IPS-11a (cell line): ENCODE measurements around the gene ZFAND3.

Experiments used
- H3K4me3 ChIP-seq: one replicate; pipeline ENCODE4 v1.5.1; 2013; ENCODE audit warnings: low read depth, low read length, control low read depth

Gene ZFAND3

DNA sequence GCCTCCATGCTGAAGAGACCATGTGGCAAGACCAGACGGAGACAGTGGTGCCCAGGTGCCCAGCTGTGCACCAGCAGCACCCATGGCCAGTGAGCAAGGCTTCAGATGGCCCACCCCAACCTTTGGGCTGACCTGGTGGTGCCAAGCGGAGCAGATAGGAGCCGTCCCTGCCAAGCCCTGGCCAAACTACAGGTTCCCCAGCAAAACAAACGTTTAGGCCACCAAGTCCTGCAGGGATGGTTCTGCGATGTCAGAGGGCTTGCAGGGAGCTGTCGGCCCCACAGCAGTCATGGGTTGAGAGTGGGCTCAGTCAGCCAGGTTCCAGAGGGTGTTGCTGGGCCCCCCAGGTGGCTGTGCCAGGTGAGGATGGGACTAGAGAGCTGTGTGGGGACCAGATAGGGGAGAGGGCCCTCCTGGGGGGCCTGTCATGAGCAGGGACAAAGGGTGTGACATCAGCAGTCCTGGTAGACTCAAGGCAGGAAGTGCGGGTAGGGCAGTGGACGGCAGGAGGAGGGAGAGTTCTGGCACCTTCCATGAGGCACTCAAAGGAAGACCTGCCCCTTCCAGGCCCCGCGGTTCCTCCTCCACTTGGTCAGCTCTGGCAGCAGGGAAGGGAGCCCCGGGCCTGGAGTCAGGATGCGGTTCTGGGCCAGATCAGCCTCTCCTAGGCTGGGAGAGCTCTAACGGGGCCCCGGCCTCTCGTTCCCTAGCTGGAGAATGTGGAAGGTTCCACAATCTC, 342.4 kb downstream of the ZFAND3 start:
- H3K4me3 ChIP-seq, result no peak overlapping the region

GRCh38 chr6:38162493-38163185, 343.1 kb downstream of the ZFAND3 start:
- no peak overlapping the region for H3K4me3 ChIP-seq

- H3K4me3 ChIP-seq, result no peak overlapping the region
These were observed 343.9 kb downstream of the ZFAND3 start for GRCh38 chr6:38163186-38164130.

- H3K4me3 ChIP-seq, result no peak overlapping the region
These were observed 344.6 kb downstream of the ZFAND3 start for GRCh38 chr6:38164131-38164481.

GRCh38 chr6:38164671-38165108, 345.2 kb downstream of the ZFAND3 start:
- no peak overlapping the region for H3K4me3 ChIP-seq

- H3K4me3 ChIP-seq, result no peak overlapping the region
These were observed 347.1 kb downstream of the ZFAND3 start for GRCh38 chr6:38166411-38167240.

DNA sequence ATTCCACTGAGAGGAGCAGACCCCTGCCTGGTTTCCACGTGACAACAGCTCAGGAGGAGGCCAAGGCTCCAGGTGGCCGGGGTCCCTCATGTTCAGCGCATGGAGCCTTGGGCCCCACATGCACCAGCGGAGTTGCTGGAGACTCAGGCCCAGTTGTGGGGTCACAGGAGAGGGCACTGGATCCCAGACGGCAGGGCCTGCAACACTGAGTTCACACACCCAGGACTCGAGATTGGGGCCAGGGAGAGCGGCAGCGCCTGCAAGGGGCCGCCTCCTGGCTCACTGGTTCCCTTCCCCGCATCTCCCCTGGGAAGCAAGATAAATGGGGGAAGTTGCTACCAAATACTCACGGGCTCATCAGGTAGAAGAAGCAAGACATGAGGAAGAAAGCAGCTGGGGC, 348.1 kb downstream of the ZFAND3 start:
- no peak overlapping the region for H3K4me3 ChIP-seq

- H3K4me3 ChIP-seq, result no peak overlapping the region
These were observed 348.6 kb downstream of the ZFAND3 start for GRCh38 chr6:38168126-38168525.

DNA sequence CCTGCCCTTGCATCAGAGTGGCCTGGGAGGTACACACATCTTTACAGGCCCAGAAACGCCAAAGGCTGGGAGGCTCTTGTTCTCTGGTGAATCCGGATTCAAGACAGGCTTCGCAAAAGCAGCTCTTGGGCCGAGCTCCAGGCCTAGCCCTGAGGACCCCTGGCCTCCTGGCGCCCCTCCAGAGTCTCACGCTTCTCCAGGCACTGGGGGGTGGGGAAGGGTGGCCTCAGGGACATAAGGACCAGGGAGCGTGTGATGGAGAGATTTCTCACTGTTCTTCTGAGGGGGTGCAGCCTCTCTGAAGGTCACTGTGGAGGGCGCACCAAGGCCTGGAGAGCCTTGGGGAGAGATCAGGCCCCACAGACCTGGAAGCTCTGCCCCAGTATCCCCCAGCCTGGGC, 349.2 kb downstream of the ZFAND3 start:
- H3K4me3 ChIP-seq, result no peak overlapping the region

DNA sequence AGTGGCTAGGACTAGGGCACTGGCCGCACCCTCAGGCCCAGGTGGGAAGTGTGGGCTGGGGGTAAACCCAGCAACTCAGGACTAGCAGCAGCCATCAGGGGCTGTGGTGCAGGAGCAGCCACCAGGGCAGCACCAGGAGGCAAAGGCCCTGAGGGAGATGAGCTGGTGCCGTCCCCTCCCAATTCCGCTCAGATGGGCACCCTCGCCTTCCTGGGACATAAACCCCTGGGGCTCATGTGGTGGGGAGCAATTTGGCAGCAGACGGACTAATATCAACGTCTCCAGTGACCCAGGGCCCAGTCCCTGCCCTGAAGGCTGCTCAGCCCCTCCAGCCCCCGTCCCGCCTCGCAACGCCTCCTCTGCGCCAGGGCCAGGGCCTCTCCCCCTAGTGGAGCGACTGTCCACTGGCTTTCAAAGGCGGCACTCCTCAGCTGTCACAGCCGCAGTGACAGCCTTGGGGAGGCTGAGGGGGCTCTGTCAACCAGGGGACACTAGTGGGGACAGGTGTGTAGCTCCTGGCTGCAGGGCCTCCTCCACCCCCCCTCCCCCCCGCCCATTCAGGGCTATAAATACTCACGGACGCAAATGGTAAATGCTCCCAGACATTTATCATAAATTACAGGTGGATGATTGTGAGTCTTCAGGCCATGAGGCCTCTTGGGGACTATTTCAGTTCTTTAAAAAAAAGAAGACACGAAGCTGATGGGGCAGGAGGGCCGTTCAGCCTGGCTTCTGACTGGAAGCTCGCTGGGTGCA, 349.9 kb downstream of the ZFAND3 start:
- H3K4me3 ChIP-seq, result no peak overlapping the region

- no peak overlapping the region for H3K4me3 ChIP-seq
These were observed 350.5 kb downstream of the ZFAND3 start for GRCh38 chr6:38169977-38170526.

DNA sequence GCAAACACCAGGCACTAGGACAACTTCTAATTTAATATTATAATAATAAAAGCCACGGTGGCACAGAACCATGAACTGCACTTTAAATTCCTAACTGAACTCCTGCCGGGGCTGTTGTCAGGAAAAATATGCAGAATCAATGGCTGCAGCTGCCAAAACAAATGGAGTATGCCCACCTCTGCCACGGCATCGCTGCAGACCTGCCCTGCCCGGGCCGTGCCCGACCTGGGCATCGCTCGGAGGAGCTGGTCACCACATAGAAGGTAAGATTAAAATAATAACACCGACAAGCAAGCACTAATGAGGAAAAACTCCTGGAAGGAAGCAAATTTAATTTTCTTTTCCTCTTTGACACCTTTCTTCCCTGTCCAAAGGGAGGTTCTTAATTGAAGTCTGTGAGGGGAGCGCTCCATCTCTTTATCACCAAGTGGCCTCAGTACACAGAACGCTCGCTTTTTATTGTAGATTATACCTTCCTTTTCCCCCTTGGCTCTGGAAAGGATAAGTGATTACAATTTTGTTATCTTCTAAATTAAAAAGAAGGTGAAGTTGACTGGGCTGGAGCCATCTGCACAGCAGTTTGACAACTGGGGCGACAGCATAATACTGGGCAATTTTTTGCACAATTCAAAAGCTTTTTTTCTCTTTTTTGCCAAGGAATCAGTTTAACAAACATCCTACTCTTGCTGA, 351.3 kb downstream of the ZFAND3 start:
- no peak overlapping the region for H3K4me3 ChIP-seq

DNA sequence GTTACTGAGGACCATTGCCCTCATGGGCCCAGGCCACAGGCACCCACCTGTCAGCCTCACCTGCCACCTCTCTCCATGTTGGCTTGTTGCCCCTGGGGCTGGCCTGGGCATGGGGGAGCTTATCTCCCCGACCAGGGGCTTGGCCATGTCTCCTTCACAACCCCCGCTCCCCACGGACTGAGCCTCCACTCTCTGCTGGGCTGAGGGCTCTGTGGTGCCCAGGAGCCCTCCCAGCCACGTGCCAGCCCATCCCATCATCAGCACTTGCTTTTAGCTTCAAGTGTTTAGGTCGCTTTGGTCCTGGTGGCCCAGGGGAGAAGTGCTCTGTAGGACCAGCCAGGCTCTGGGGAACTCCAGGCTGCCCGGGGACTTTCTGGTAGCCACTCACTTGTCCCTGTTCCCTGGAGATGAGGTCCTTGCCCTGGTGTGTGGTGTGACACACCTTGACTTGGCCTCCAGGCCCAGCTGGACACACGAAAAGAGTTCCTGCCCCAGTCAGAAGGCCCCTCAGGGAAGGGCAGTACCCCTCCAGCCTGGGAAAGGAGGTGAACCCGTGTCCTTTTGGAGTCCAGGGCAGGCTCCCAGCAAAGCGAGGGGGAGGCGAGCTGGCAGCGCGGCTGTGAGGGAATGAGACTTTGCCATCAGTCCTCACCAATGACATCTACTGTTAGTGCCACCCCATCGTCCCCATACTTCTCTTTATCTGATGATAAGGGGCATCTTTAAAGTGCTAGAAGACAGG, 352.6 kb downstream of the ZFAND3 start:
- no peak overlapping the region for H3K4me3 ChIP-seq

DNA sequence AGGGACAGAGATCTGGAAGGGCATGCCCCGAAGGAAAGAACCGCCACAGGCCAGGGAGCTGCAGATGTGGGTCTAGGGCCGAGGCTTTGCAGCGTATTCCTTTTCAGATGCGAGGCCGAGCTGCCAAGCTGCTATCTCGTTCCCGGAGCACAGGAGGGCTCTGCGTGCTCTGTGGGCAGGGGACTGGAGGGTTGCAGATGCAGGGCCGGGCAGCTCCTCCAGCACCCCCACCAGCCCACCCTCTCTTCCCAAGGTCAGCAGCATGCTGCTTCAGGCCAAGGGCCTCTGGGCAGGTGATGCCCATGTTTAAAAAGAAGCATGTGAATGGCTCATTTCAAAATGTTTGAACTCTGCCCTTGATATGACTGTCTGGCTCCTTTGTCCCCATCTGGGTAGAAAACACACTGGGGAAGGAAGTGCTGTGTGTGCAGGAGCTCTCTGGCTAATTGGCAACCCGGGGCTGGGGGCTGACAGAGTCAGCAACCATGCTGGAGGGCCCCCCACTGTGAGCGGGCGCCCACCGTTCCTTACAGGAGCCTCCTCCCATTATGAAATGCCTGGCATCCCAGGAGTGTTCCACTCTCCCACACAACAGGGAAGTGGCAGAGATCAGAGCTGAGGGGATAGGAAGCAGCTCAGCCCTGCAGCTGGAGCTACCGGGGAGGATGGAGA, 353.3 kb downstream of the ZFAND3 start:
- no peak overlapping the region for H3K4me3 ChIP-seq

DNA sequence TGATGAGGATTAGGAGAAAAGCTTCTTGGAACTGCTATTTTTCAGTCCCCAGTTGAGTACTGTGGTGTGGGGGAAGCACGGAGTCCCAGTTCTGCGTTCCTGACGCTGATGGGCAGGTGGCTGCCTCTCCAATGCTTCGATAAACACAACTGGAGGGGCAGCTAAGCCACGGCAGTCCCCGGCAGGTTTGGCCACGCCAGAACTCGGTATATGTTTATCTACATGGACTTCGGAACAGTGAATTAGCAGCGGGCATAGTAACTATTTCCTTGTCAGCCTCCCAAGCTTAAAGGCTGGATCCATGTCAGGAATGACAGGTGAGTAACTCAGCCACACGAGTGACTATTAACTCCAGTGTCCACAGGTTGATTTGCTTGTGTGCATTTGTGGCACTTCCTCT, 354.4 kb downstream of the ZFAND3 start:
- no peak overlapping the region for H3K4me3 ChIP-seq

GRCh38 chr6:38174315-38174714, 354.8 kb downstream of the ZFAND3 start:
- no peak overlapping the region for H3K4me3 ChIP-seq

DNA sequence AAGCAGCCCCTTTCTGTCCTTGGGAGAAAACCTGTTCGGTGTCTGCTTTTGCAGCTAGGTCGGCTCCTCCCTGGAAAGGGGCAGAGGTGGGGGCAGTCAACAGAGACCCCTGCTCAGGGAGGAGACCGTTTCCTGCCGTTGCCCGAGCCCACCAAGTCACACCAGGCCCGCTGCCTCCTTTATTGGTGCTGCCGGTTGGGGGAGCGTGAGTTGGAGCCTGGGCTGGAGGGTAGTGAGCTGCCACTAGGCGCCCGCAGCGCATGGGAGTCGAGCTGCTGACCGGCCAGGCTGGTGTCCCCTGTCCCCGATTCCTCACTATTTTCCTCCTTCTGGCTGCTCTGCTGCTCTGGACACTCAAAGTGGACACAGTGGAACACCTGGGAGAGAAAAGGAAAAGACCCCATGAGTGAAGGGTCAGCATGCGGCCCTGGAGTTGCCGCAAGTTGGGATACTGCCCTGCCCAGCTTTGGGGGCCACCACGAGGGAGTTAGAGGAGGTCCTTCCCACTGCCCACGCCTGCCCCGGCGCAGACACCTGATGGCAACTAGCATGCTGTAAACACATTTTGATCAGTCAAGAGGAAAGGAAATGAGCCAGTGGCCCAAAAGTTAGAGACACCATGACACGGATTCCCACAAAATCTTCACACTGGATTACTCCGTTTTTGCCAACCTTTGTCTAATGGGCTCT, 355.4 kb downstream of the ZFAND3 start:
- no peak overlapping the region for H3K4me3 ChIP-seq
